Fibroblast of mammary gland (primary cell): ENCODE data around the gene REST.
A peak's percentile ranks its signal among the peaks of the same experiment; 100 is the strongest.
"Not testable (repeated sequence)": the region's sequence is repeated elsewhere in the genome, so short reads cannot be mapped to it uniquely, and the experiment has no call there.

Experiments used
- DNase-seq: peaks from one replicate; pipeline ENCODE4 v3.0.0-alpha.2; 2010; ENCODE audit warnings: low read depth
- H3K4me3 ChIP-seq: 2 replicates; pipeline ENCODE4 v1.5.1; 2011; ENCODE audit warnings: low read depth, mild to moderate bottlenecking, low read length, moderate library complexity; ENCODE audit not compliant: control insufficient read depth
- CTCF ChIP-seq: conservative IDR thresholded peaks from 2 replicates; pipeline ENCODE4 v1.5.1; 2011; ENCODE audit warnings: low read depth, low read length, inconsistent platforms; ENCODE audit not compliant: control insufficient read depth, insufficient read depth

REST gene

GRCh38 chr4:56909086-56909894 is 1.6 kb downstream of the REST start:
- TF ChIP-seq CTCF = no peak
- H3K4me3 ChIP-seq = peak overlapping the region; percentile 85
- peak; percentile 49 for DNase-seq

GRCh38 chr4:56910172-56910967 is 2.7 kb downstream of the REST start:
- TF ChIP-seq CTCF = no peak
- DNase-seq = no peak
- H3K4me3 ChIP-seq = peak overlapping the region; percentile 85

- H3K4me3 ChIP-seq = no peak overlapping the region
- no peak for TF ChIP-seq CTCF
- no peak for DNase-seq
Measured at GRCh38 chr4:56914336-56914735, 6.6 kb downstream of the REST start.

GRCh38 chr4:56914977-56915376 is 7.3 kb downstream of the REST start:
- DNase-seq, H3K4me3 ChIP-seq: not testable (repeated sequence)

- TF ChIP-seq CTCF = no peak
Measured at GRCh38 chr4:56927196-56927595, 19.5 kb downstream of the REST start.

GRCh38 chr4:56930638-56931037 is 22.9 kb downstream of the REST start:
- no peak for TF ChIP-seq CTCF
- DNase-seq = no peak
- no peak overlapping the region for H3K4me3 ChIP-seq

More at GRCh38 chr4:56927196-56927595, 19.5 kb downstream of the REST start:
- DNase-seq = no peak
- H3K4me3 ChIP-seq = no peak overlapping the region

GRCh38 chr4:56931924-56932323 is 24.2 kb downstream of the REST start:
- no peak for DNase-seq
- no peak for TF ChIP-seq CTCF
- H3K4me3 ChIP-seq = no peak overlapping the region
